Activated CD8-positive, alpha-beta T cell treated with anti-CD3 and anti-CD28 coated beads, Interleukin-2, amount 10 ng/mL, durations not matched to agents 7 days and 5 days (primary cell): ENCODE data around the gene POLDIP2. TPM values are rescaled to one million over a fixed set of nuclear protein-coding genes. Genes with fewer than 3 reads are reported as not detected.

Experiments used
- ATAC-seq: fragments of 150-1000 bp; cut with Tn5 transposase; one replicate; pipeline ENCODE4 v1.10.0; 2021; ENCODE audit warnings: moderate library complexity
- CTCF ChIA-PET: fragments of 350-600 bp; sonication (Branson Sonifier 250); formaldehyde crosslinking; loops from one replicate; lab custom pipeline; 2021; ENCODE audit warnings: antibody characterized with exemption; lab: Charles Lee
- POLR2A ChIA-PET: fragments of 350-600 bp; sonication (Branson Sonifier 250); formaldehyde crosslinking; loops from one replicate; lab custom pipeline; 2021; ENCODE audit warnings: antibody characterized with exemption; lab: Charles Lee
- DNase-seq: peaks from one replicate; pipeline ENCODE4 v3.0.0-alpha.2; 2020
- H3K27ac Mint-ChIP-seq: one replicate; pipeline ENCODE4 v1.8.0; 2021; ENCODE audit warnings: mild to moderate bottlenecking, mixed read lengths
- H3K27me3 Mint-ChIP-seq: one replicate; pipeline ENCODE4 v1.8.0; 2021; ENCODE audit warnings: low read depth, mixed read lengths
- H3K36me3 Mint-ChIP-seq: one replicate; pipeline ENCODE4 v1.8.0; 2021; ENCODE audit warnings: low read depth, mixed read lengths
- H3K4me1 Mint-ChIP-seq: one replicate; pipeline ENCODE4 v1.8.0; 2021; ENCODE audit warnings: low read depth, mixed read lengths
- H3K4me3 Mint-ChIP-seq: one replicate; pipeline ENCODE4 v1.8.0; 2021; ENCODE audit warnings: mild to moderate bottlenecking, mixed read lengths
- H3K9me3 Mint-ChIP-seq: one replicate; pipeline ENCODE4 v1.8.0; 2022; ENCODE audit warnings: mixed read lengths; ENCODE audit not compliant: insufficient read depth
- total RNA-seq, 2 experiments: library from RNA; stranded (reverse); gene quantifications; one replicate each; pipeline ENCODE4 v1.2.3, GENCODE V29; 2021

The POLDIP2 gene
- total RNA-seq, 2 experiments from 2014 or later = 68.1 to 73.9 TPM

DNA sequence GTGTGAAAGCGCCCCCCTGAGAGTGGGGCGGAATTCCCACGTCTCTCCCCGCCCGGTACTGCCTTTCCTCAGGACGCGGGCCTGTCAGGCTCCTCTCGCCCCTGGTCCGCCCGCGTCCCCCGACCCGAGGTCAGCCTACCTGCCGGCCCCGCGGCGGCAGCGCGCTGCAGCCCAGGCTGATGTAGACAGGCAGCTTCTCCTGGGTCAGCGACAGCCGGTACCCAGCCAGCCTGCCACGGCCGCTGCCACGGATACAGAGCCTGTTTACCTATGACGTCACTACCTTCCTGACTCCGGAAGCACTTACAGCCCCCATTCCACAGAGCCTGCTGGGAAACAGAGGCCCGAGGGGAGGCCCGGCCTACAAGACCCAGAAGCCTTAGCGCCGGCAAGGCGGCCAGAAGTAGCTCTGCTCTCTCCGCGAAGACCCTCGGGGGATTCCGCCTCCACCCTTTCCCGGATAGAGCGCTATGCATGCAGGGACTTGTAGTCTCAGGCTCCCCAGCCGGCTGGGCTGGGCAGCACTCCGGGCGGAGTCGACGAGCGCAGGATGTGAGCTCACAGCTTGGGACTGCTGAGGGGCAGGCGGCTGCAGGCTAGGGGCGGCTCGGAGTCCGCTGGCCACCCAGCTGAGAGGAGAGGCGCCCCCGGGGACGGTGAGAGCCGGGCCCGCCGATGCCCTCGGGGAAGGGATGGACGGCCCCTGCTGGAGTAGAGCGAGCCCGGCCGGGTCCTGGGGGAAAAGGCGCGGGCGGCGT is 21.9 kb downstream of the POLDIP2 start, which contains the start of the genes IFT20 and TNFAIP1:
Gene IFT20, minus strand, starts transcription at position 272 of the 758 bp plus-strand sequence. CDS start 3,487 bp downstream, outside the sequence.
Gene TNFAIP1, plus strand, starts transcription at position 561 of the 758 bp plus-strand sequence. CDS start 3,761 bp downstream, outside the sequence.
- Mint-ChIP-seq H3K9me3 (no peaks in the 10 kb centered on the region), H3K4me3 (peak within 1 kb of the TSS; percentile 96), H3K4me1 (peaks cover 31% of the 10 kb centered on the region), H3K27me3 (no peaks in the 10 kb centered on the region), H3K36me3 (peaks cover 3% of the 10 kb centered on the region), H3K27ac (peak within 1 kb of the TSS; percentile 95)
- POLR2A ChIA-PET = interaction anchor here (0.6 to 3.4 kb wide), 21 partner anchors 9 to 327 kb away, joined by 3 to 47 read pairs (median 4); partner anchors contain the start of genes POLDIP2, TMEM97 and VTN
- CTCF ChIA-PET = interaction anchor here (1.0 to 2.9 kb wide), 12 partner anchors 10 to 530 kb away, joined by 3 to 17 read pairs (median 6); partner anchors contain the start of gene POLDIP2
- peak; percentile 97 for ATAC-seq
- peak; percentile 99 for DNase-seq

GRCh38 chr17:28334666-28335200 is 22.6 kb downstream of the POLDIP2 start:
- no peaks in the 10 kb centered on the region for H3K9me3 Mint-ChIP-seq
- H3K27ac Mint-ChIP-seq = peak overlapping the region; percentile 95
- H3K4me3 Mint-ChIP-seq = peak overlapping the region; percentile 96
- H3K36me3 Mint-ChIP-seq = no peaks in the 10 kb centered on the region
- CTCF ChIA-PET = interaction anchor here (1.0 to 2.9 kb wide), 7 partner anchors 9 to 529 kb away, joined by 3 to 17 read pairs (median 8); partner anchors contain the start of gene POLDIP2
- ATAC-seq (peak; percentile 2), DNase-seq (no peak)
- H3K4me1 Mint-ChIP-seq = peaks cover 31% of the 10 kb centered on the region
- POLR2A ChIA-PET = interaction anchor here (1.0 to 3.4 kb wide), 11 partner anchors 9 to 296 kb away, joined by 3 to 47 read pairs (median 4); partner anchors contain the start of genes POLDIP2 and TMEM97
- H3K27me3 Mint-ChIP-seq = no peaks in the 10 kb centered on the region

- DNase-seq = no peak
- Mint-ChIP-seq H3K4me1 (peaks cover 31% of the 10 kb centered on the region), H3K9me3 (no peaks in the 10 kb centered on the region), H3K27me3 (no peaks in the 10 kb centered on the region), H3K4me3 (peak overlapping the region; percentile 96), H3K36me3 (peaks cover under 1% of the 10 kb centered on the region), H3K27ac (peak overlapping the region; percentile 95)
- ChIA-PET CTCF (interaction anchor here (1.8 to 2.9 kb wide), 3 partner anchors 16 to 454 kb away, joined by 4 to 10 read pairs (median 9); no protein-coding TSS in a partner anchor), POLR2A (interaction anchor here (1.0 to 3.4 kb wide), 4 partner anchors 8 to 23 kb away, joined by 3 to 47 read pairs (median 10); partner anchors contain the start of genes POLDIP2 and TMEM97)
- ATAC-seq = no peak
Measured at GRCh38 chr17:28334171-28334570, 23.2 kb downstream of the POLDIP2 start.

GRCh38 chr17:28333083-28333746 is 24.1 kb downstream of the POLDIP2 start:
- H3K27ac Mint-ChIP-seq = no peak overlapping the region
- ChIA-PET CTCF (interaction anchor here (2.7 to 2.9 kb wide), 2 partner anchors 15 to 84 kb away, joined by 9 to 10 read pairs; no protein-coding TSS in a partner anchor), POLR2A (interaction anchor here (3.4 kb wide), 1 partner anchor 24 kb away, joined by 47 read pairs; the partner anchor contains the start of gene POLDIP2)
- ATAC-seq (no peak), DNase-seq (no peak)
- peaks cover 31% of the 10 kb centered on the region for H3K4me1 Mint-ChIP-seq
- H3K36me3 Mint-ChIP-seq = peaks cover 7% of the 10 kb centered on the region
- no peaks in the 10 kb centered on the region for H3K9me3 Mint-ChIP-seq
- H3K27me3 Mint-ChIP-seq = no peaks in the 10 kb centered on the region
- no peak overlapping the region for H3K4me3 Mint-ChIP-seq

- Mint-ChIP-seq H3K27ac (no peak overlapping the region), H3K9me3 (no peaks in the 10 kb centered on the region), H3K4me3 (no peak overlapping the region), H3K27me3 (no peaks in the 10 kb centered on the region), H3K36me3 (peaks cover 13% of the 10 kb centered on the region), H3K4me1 (peaks cover 24% of the 10 kb centered on the region)
- ATAC-seq (no peak), DNase-seq (no peak)
- POLR2A ChIA-PET = interaction anchor here (1.2 kb wide), 1 partner anchor 15 kb away, joined by 4 read pairs; no protein-coding TSS in a partner anchor
- CTCF ChIA-PET = no interaction called here
Measured at GRCh38 chr17:28331891-28332420, 25.4 kb downstream of the POLDIP2 start.

DNA sequence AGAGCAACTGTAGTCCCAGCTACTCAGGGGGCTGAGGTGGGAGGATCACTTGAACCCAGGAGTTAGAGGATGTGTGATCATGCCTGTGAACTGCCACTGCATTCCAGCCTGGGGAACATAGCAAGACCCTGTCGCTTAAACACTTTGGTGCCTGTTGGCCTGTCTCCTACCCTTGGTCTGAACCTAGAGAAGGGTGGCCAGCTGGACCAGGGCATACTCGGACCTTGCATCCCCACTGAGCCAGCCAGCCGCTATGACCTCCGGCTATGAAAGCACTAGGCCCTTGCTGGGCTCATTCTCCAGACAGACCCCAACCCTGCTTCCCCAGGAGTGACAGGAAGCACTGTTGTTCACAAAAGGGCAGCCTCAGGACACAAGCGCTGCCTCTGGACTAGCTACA is 26.7 kb downstream of the POLDIP2 start:
- POLR2A ChIA-PET = interaction anchor here (1.1 to 1.2 kb wide), 2 partner anchors 13 to 27 kb away, joined by 4 read pairs; partner anchors contain the start of gene POLDIP2
- no peak for ATAC-seq

DNA sequence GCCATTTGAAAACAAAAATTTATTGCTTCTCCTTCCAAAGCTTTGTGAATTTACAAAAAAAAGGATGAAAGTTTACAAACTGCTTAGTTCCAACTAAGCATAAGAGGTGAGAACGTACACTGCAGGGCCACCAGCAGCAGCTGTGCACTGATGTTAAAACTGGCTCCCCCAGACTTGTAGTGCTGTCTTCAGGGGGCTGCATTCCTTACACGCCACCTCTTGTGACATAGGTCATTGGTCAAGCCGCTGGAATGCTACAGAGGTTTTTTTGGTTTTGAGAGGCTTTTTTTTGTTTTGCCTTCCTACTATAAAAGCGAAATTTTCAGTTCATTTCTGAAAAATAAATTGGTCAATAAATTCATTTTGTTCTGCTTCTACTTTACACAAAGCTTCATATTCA is 29.0 kb downstream of the POLDIP2 start:
- Mint-ChIP-seq H3K4me3 (no peak overlapping the region), H3K27ac (no peak overlapping the region)
- POLR2A ChIA-PET = interaction anchor here (0.6 to 1.1 kb wide), 2 partner anchors 29 to 277 kb away, joined by 3 to 4 read pairs; partner anchors contain the start of gene POLDIP2

More for the DNA sequence above, 26.7 kb downstream of the POLDIP2 start:
- H3K27me3 Mint-ChIP-seq = no peaks in the 10 kb centered on the region
- H3K4me1 Mint-ChIP-seq = peaks cover 14% of the 10 kb centered on the region
- H3K27ac Mint-ChIP-seq = no peak overlapping the region
- no peaks in the 10 kb centered on the region for H3K9me3 Mint-ChIP-seq
- no peak for DNase-seq
- H3K36me3 Mint-ChIP-seq = peaks cover 21% of the 10 kb centered on the region
- CTCF ChIA-PET = no interaction called here
- no peak overlapping the region for H3K4me3 Mint-ChIP-seq

DNA sequence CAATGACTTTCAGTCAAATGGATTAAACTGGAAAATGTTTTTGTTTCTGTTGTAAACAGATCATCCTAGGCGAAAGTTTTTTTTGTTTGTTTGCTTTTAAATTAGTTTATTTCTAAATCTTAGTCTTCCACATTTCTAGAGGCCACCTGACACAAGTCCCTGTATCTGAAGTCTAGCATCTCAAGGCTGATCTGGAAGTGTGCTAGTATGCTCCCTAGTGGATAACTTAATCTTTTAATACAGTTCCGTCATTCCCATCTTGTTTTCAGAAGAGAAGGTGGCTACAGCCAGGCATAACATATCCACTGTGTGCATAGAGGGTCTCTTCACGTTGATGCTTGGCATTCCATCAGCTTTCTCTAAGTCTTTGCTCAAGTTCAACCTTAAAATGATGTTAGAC is 29.6 kb downstream of the POLDIP2 start:
- DNase-seq = no peak
- H3K36me3 Mint-ChIP-seq = peaks cover 21% of the 10 kb centered on the region
- no peaks in the 10 kb centered on the region for H3K9me3 Mint-ChIP-seq
- CTCF ChIA-PET = no interaction called here
- no peak overlapping the region for H3K4me3 Mint-ChIP-seq
- H3K27me3 Mint-ChIP-seq = no peaks in the 10 kb centered on the region
- POLR2A ChIA-PET = no interaction called here
- ATAC-seq = no peak
- H3K27ac Mint-ChIP-seq = no peak overlapping the region
- peaks cover under 1% of the 10 kb centered on the region for H3K4me1 Mint-ChIP-seq

More for the DNA sequence above, 29.0 kb downstream of the POLDIP2 start:
- DNase-seq (no peak), ATAC-seq (no peak)
- H3K27me3 Mint-ChIP-seq = no peaks in the 10 kb centered on the region
- H3K9me3 Mint-ChIP-seq = no peaks in the 10 kb centered on the region
- peaks cover 21% of the 10 kb centered on the region for H3K36me3 Mint-ChIP-seq
- no peaks in the 10 kb centered on the region for H3K4me1 Mint-ChIP-seq
- CTCF ChIA-PET = interaction anchor here (1.0 kb wide), 1 partner anchor 9 kb away, joined by 3 read pairs; no protein-coding TSS in a partner anchor

GRCh38 chr17:28327031-28327607 is 30.2 kb downstream of the POLDIP2 start:
- Mint-ChIP-seq H3K4me1 (peaks cover 5% of the 10 kb centered on the region), H3K36me3 (peaks cover 21% of the 10 kb centered on the region), H3K9me3 (no peaks in the 10 kb centered on the region), H3K27me3 (no peaks in the 10 kb centered on the region), H3K27ac (no peak overlapping the region), H3K4me3 (no peak overlapping the region)
- CTCF ChIA-PET = no interaction called here
- no peak for ATAC-seq
- POLR2A ChIA-PET = interaction anchor here (0.7 kb wide), 1 partner anchor 9 kb away, joined by 5 read pairs; no protein-coding TSS in a partner anchor
- no peak for DNase-seq

DNA sequence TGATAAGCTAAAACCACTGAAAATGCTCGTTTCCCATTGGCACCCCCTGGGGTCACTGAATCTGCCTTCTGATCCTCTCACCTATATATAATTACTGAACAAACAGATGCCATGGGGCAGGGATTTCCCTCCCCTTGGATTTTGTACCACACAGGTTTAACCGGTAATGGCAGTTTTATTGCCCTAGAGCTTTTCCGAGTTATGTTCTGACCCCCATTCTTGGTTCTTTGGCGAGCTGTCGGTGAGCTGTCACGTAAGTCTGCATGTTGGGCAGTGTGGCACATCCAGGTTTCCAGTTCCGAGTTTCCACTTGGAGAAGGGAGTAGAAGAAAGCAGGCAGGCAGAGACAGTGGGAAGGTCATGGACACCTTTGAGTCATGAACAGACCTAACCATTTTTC is 31.2 kb downstream of the POLDIP2 start:
- CTCF ChIA-PET = interaction anchor here (1.1 kb wide), 1 partner anchor 9 kb away, joined by 3 read pairs; the partner anchor contains the start of genes IFT20 and TNFAIP1
- Mint-ChIP-seq H3K4me1 (peaks cover 13% of the 10 kb centered on the region), H3K9me3 (no peaks in the 10 kb centered on the region), H3K27ac (no peak overlapping the region), H3K27me3 (no peaks in the 10 kb centered on the region), H3K4me3 (no peak overlapping the region), H3K36me3 (peaks cover 23% of the 10 kb centered on the region)
- ATAC-seq (no peak), DNase-seq (no peak)
- POLR2A ChIA-PET = interaction anchor here (0.7 to 1.1 kb wide), 2 partner anchors 9 to 10 kb away, joined by 4 to 5 read pairs; partner anchors contain the start of genes IFT20 and TNFAIP1
